ENCODE results near the gene LRRC49. TPM values are rescaled to one million over a fixed set of nuclear protein-coding genes. Genes with fewer than 3 reads are reported as not detected.
A peak's percentile ranks its signal among the peaks of the same experiment; 100 is the strongest.

Gene LRRC49
- total RNA-seq, 1 experiment from 2014 or later = 8.3 TPM

- Histone ChIP-seq H2BK15ac (ENCODE audit: low read depth, low read length) (no peak overlapping the region), H3K79me1 (ENCODE audit: insufficient read depth, low read depth, low read length, poor library complexity, severe bottlenecking) (no peaks in the 10 kb centered on the region), H3K27ac (ENCODE audit: insufficient read length, low read depth, low read length) (no peak overlapping the region), H3K23me2 (ENCODE audit: insufficient read length, low read depth, low read length, poor library complexity, severe bottlenecking) (peaks cover 12% of the 10 kb centered on the region), H4K5ac (ENCODE audit: insufficient read length, low read depth, low read length) (no peak overlapping the region), H2AFZ (ENCODE audit: low read length) (no peak overlapping the region), H3K4me2 (ENCODE audit: insufficient read depth, insufficient read length, low read length) (peak overlapping the region; percentile 44), H2AK5ac (ENCODE audit: insufficient read length, low read length) (no peak overlapping the region), H3K56ac (ENCODE audit: insufficient read length, low read depth, low read length) (no peak overlapping the region), H3K4me1 (ENCODE audit: insufficient read depth, low read length) (no peaks in the 10 kb centered on the region), H4K91ac (ENCODE audit: insufficient read length, low read depth, low read length) (no peak overlapping the region), H3T11ph (ENCODE audit: low read length) (no peak overlapping the region), H4K20me1 (ENCODE audit: control insufficient read depth, insufficient read depth, insufficient read length) (no peaks in the 10 kb centered on the region), H2BK12ac (ENCODE audit: insufficient read length, low read depth, low read length) (no peak overlapping the region), H3K4ac (ENCODE audit: low read depth, low read length) (no peak overlapping the region), H4K8ac (replicated peaks; ENCODE audit: insufficient read length, low read depth, low read length) (no peak overlapping the region), H2BK20ac (ENCODE audit: low read depth, low read length, poor library complexity, severe bottlenecking) (no peak overlapping the region), H3K14ac (ENCODE audit: insufficient read depth, low read length) (no peak overlapping the region), H3K27me3 (ENCODE audit: insufficient read depth, low read length) (no peaks in the 10 kb centered on the region), H3K79me2 (ENCODE audit: insufficient read depth, low read length) (no peaks in the 10 kb centered on the region), H3K9ac (ENCODE audit: extremely low read depth, insufficient read length, low read length) (no peak overlapping the region), H3K23ac (ENCODE audit: insufficient read length, low read depth, low read length) (no peak overlapping the region), H2BK120ac (ENCODE audit: low read depth, low read length, poor library complexity, severe bottlenecking) (no peak overlapping the region), H3K9me3 (ENCODE audit: control insufficient read depth, low read depth, low read length) (no peaks in the 10 kb centered on the region), H2BK5ac (ENCODE audit: insufficient read length, low read length) (no peak overlapping the region), H3K18ac (ENCODE audit: insufficient read length, low read depth, low read length) (no peak overlapping the region)
- H3K9me3 Mint-ChIP-seq = peaks cover 0 to 2% of the 10 kb centered on the region in 2 experiments; a peak in 1 of 5 replicates
- peaks cover 30% of the 10 kb centered on the region for H3K27me3 Mint-ChIP-seq (ENCODE audit: low read depth)
- no peak for TF ChIP-seq CTCF (conservative IDR thresholded peaks at IDR 0.05)
- no peak overlapping the region for H3K27ac Mint-ChIP-seq
- peak overlapping the region; percentile 79 to 96 for H3K4me3 Mint-ChIP-seq
- no CpG with 5 or more reads among the region's 4 CpGs for WGBS (ENCODE audit: extremely low coverage, insufficient read length, low lambda C conversion rate)
- peaks cover 13 to 16% of the 10 kb centered on the region in 2 experiments for H3K4me1 Mint-ChIP-seq
- no peak for DNase-seq
- peaks cover 11 to 14% (median 12%) of the 10 kb centered on the region in 3 experiments for H3K36me3 Mint-ChIP-seq (ENCODE audit: insufficient read depth in 1 of 3, low read depth in 3 of 3)
Observed at GRCh38 chr15:70854666-70854976, 38.0 kb upstream of the LRRC49 start.
